CD4-positive, alpha-beta T cell treated with Interferon gamma for 1 hour (primary cell): ENCODE results near the gene MRE11.
"Not testable (repeated sequence)": the region's sequence is repeated elsewhere in the genome, so short reads cannot be mapped to it uniquely, and the experiment has no call there.

Experiments
- DNase-seq: peaks from one replicate; pipeline ENCODE4 v3.0.0-alpha.2; 2020

Gene MRE11

GRCh38 chr11:94418123-94418765 lies 75.4 kb downstream of the MRE11 start:
- DNase-seq, result no peak

- no peak for DNase-seq
These were observed 76.2 kb downstream of the MRE11 start for GRCh38 chr11:94417386-94417987.

DNA sequence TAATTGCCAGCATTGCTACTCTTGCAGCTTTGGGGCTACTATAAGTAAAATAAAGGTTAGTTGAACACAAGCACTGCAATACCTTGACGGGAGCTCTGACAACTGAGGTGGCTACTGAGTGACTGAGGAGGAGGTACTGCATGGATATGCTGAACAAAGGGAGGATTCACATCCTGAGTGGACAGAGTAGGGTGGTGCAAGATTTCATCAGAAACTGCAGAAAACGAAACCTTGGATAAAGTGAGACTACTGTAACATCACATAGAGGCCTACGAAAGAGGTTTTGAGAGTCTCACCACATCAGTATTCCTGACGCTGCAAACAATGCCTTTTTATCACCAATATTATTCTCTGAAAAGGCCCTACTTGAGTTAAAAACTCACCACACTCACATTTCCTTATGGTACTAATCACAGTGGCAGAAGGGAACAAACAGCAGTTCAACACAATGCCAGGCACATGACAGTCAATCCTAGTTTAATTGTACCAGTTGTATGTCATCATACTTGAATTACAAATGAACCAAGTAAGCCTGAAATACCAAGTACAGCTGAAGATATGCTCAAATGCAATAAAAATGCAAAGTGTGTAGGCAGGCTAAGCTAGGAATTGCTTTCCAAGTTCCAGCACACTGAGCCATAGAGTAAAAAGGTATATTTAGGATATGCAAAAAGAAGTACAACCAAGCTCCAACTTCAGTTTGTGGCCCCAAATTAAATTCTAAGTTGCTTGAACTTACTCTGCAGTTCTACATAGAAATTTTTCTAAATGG lies 88.4 kb downstream of the MRE11 start:
- DNase-seq, result no peak

DNA sequence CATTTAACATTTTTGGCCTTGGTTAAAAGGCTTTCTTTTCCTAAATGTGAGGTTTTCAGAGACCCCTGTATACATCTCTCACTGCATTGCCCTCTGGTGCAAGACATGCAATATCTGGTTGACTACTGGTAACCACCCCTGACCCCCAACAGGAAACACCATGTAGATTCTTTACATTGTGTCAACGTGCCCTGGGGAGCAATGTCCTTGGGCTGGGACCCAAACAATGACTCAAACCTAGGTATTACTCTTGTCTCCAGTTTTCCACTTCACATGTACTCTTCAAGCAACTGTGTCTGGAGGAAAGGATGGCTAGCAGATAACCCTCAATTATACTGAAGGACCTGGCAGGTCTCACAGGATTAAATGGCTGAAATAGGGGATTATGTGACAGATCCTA lies 91.3 kb downstream of the MRE11 start:
- no peak for DNase-seq

DNA sequence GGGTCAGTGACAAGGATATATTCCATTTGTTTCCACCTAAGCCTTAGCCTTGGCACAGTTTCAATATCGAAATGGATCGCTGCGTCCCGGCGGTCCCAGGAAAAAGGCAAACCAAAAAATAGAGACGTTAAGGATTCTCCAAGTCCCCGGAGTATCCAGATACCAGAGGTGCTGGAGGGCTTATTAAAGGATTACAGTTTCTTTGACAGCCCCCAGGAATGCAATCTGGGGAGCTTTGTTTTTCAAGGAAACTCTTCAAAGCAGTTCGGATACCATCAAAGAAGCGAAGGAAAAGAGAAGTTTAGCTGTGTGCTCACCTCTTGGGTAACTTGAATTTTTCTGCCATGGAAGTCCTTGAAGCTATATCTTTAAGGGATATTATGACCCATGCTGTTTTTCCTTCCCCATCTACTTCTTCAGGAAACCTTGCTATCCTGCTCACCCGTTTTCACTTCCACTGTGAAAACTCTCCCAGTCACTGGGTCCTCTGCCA lies 91.8 kb downstream of the MRE11 start:
- DNase-seq, result no peak

GRCh38 chr11:94400839-94401772 lies 92.5 kb downstream of the MRE11 start, which contains the start of gene GPR83:
Gene GPR83, minus strand, starts transcription at chr11:94401419. Its CDS starts 172 bp downstream, at chr11:94401247.
- no peak for DNase-seq

GRCh38 chr11:94400457-94400838 lies 93.2 kb downstream of the MRE11 start:
- DNase-seq, result no peak

DNA sequence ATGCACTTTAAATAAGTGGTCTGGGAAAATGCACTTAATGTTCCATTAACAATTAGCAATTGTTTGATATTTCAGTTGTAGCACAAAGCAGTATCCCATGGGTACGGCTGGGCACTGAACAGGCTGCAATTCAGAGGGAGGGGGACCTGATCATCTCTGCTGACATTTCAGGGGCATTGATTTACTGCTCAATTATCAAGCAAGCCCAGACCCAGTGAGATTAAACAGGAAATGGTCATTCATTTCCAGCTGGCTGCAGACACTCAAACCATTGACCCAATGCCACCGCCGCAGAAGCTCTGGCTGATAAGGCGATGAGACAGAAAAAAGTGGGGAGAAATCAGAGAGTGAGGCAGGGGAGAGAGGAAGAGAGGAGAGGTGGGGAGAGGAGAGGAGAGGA lies 93.6 kb downstream of the MRE11 start:
- DNase-seq, result no peak

- DNase-seq, result no peak
These were observed 95.5 kb downstream of the MRE11 start for GRCh38 chr11:94398101-94398500.

GRCh38 chr11:94396282-94396681 lies 97.4 kb downstream of the MRE11 start:
- DNase-seq, result no peak

GRCh38 chr11:94391937-94392336 lies 101.7 kb downstream of the MRE11 start:
- DNase-seq, result not testable (repeated sequence)

DNA sequence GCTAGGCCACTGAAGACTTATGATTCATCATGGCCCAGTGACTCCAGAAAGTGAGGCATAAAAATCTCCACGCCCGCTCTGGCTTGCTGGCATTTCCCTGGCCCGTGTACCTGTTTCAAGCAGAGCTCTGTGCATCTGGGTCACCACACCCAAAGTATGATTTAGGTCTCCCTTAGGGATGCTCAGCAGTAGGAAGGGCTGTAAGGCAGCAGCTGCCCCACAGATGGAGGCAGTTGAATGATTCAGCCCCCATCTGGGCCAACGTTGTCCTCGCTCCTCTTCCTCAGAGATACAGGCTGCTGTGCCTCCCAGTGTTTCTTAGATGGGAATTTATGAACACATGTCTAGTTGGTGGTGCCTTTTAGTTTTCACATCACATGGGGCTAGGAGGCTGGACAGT lies 114.0 kb downstream of the MRE11 start:
- DNase-seq, result no peak

DNA sequence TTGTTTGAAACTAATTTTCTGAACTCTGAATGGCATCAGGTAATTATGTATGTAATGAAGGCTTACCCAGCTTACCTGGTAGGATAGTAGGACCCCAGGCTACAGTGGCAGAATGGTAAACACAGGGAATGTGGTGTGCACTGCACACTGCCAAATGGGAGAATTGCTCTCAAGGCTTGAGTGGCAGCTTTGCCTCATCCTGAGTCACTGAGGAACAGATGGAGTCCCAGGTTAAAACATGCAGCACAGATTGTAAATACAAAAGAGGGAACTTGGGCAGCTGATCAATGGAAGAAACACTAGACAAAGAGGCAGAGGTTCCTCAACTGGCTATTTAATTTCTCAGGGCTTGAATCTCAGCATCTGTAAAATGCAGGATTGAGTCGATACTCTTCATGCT lies 116.8 kb downstream of the MRE11 start:
- DNase-seq, result no peak

- not testable (repeated sequence) for DNase-seq
These were observed 123.1 kb downstream of the MRE11 start for GRCh38 chr11:94370576-94370975.
